ENCODE measurements around the gene SERINC5. TPM values are rescaled to one million over a fixed set of nuclear protein-coding genes. Genes with fewer than 3 reads are reported as not detected.

Gene SERINC5
- total RNA-seq, 1 experiment from 2014 or later = 52.3 TPM

DNA sequence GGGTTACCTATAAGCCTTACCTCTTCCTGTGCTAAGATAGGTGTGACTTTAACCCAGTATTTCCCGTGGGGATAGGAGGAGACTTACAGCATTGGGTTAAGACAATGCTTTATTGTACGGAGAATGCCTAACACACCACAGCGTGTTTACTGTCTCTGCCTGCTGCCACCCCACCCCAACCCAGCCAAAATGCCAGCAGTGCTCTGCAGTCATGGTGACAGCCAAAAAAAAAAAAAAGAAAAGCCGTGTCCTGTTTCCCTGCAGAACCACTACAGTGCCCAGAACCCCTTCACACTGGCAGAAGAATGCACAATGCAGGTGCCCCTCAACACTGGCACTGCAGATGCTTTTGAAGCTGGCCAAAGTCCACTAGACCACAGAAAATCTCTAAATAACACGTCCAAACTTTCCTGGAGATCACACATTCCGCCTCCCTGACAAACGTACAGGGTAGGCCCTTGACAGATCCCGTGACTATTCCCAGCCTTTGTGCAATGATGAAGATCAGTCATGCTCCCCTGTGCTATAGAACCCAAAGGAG is 102.2 kb downstream of the SERINC5 start:
- TF ChIP-seq, protein P1, sequence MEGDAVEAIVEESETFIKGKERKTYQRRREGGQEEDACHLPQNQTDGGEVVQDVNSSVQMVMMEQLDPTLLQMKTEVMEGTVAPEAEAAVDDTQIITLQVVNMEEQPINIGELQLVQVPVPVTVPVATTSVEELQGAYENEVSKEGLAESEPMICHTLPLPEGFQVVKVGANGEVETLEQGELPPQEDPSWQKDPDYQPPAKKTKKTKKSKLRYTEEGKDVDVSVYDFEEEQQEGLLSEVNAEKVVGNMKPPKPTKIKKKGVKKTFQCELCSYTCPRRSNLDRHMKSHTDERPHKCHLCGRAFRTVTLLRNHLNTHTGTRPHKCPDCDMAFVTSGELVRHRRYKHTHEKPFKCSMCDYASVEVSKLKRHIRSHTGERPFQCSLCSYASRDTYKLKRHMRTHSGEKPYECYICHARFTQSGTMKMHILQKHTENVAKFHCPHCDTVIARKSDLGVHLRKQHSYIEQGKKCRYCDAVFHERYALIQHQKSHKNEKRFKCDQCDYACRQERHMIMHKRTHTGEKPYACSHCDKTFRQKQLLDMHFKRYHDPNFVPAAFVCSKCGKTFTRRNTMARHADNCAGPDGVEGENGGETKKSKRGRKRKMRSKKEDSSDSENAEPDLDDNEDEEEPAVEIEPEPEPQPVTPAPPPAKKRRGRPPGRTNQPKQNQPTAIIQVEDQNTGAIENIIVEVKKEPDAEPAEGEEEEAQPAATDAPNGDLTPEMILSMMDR (conservative IDR thresholded peaks at IDR 0.05) = no peak
- H3K36me3 Mint-ChIP-seq (ENCODE audit: insufficient read depth in 1 of 3, low read depth in 3 of 3) = peaks cover 9 to 68% (median 15%) of the 10 kb centered on the region in 3 experiments

More for the DNA sequence above, 102.2 kb downstream of the SERINC5 start:
- Histone ChIP-seq H4K8ac (replicated peaks; ENCODE audit: insufficient read length, low read depth, low read length) (no peak overlapping the region), H3T11ph (ENCODE audit: low read length) (no peak overlapping the region), H3K27me3 (ENCODE audit: insufficient read depth, low read length) (no peaks in the 10 kb centered on the region), H3K56ac (ENCODE audit: insufficient read length, low read depth, low read length) (no peak overlapping the region), H2BK5ac (ENCODE audit: insufficient read length, low read length) (no peak overlapping the region), H3K9me3 (ENCODE audit: control insufficient read depth, low read depth, low read length) (no peaks in the 10 kb centered on the region), H3K4me1 (ENCODE audit: insufficient read depth, low read length) (peaks cover 5% of the 10 kb centered on the region), H3K79me1 (ENCODE audit: insufficient read depth, low read depth, low read length, poor library complexity, severe bottlenecking) (no peaks in the 10 kb centered on the region), H2BK15ac (ENCODE audit: low read depth, low read length) (no peak overlapping the region), H4K5ac (ENCODE audit: insufficient read length, low read depth, low read length) (no peak overlapping the region), H2BK20ac (ENCODE audit: low read depth, low read length, poor library complexity, severe bottlenecking) (no peak overlapping the region), H3K14ac (ENCODE audit: insufficient read depth, low read length) (no peak overlapping the region), H3K27ac (ENCODE audit: insufficient read length, low read depth, low read length) (no peak overlapping the region), H2AFZ (ENCODE audit: low read length) (no peak overlapping the region), H3K4ac (ENCODE audit: low read depth, low read length) (no peak overlapping the region), H3K79me2 (ENCODE audit: insufficient read depth, low read length) (no peaks in the 10 kb centered on the region), H2BK120ac (ENCODE audit: low read depth, low read length, poor library complexity, severe bottlenecking) (no peak overlapping the region), H3K23ac (ENCODE audit: insufficient read length, low read depth, low read length) (no peak overlapping the region), H3K18ac (ENCODE audit: insufficient read length, low read depth, low read length) (no peak overlapping the region), H2BK12ac (ENCODE audit: insufficient read length, low read depth, low read length) (no peak overlapping the region), H3K23me2 (ENCODE audit: insufficient read length, low read depth, low read length, poor library complexity, severe bottlenecking) (no peaks in the 10 kb centered on the region), H3K9ac (ENCODE audit: extremely low read depth, insufficient read length, low read length) (no peak overlapping the region), H4K20me1 (ENCODE audit: control insufficient read depth, insufficient read depth, insufficient read length) (no peaks in the 10 kb centered on the region), H2AK5ac (ENCODE audit: insufficient read length, low read length) (no peak overlapping the region), H3K4me2 (ENCODE audit: insufficient read depth, insufficient read length, low read length) (no peak overlapping the region), H4K91ac (ENCODE audit: insufficient read length, low read depth, low read length) (no peak overlapping the region)
- no peaks in the 10 kb centered on the region for H3K9me3 Mint-ChIP-seq
- DNase-seq = no peak
- no CpG with 5 or more reads among the region's 8 CpGs for WGBS (ENCODE audit: extremely low coverage, insufficient read length, low lambda C conversion rate)
- 0 out of 7 replicates have a peak overlapping the region, but pooled peaks of 2 of the 3 experiments have one; percentile 12 to 52 for H3K27ac Mint-ChIP-seq
- H3K27me3 Mint-ChIP-seq (ENCODE audit: low read depth) = no peaks in the 10 kb centered on the region
- H3K4me1 Mint-ChIP-seq = peaks cover 35 to 37% of the 10 kb centered on the region in 2 experiments
- no peak overlapping the region for H3K4me3 Mint-ChIP-seq

Data from H9 (cell line).